H1 (cell line): ENCODE data around the gene MYMX. TPM values are rescaled to one million over a fixed set of nuclear protein-coding genes. Genes with fewer than 3 reads are reported as not detected.

Experiments
- CTCF ChIA-PET: fragments of 300-600 bp; sonication (Branson Sonifier 250); formaldehyde crosslinking; loops from one replicate; lab custom pipeline; 2021; ENCODE audit not compliant: partially characterized antibody; lab: Charles Lee
- POLR2A ChIA-PET: fragments of 300-600 bp; sonication (Branson Sonifier 250); formaldehyde crosslinking; loops from one replicate; lab custom pipeline; 2021; ENCODE audit warnings: inconsistent platforms; ENCODE audit not compliant: partially characterized antibody; lab: Charles Lee
- DNase-seq, 2 experiments: peaks; one replicate each; pipeline versions ENCODE4 v3.0.0 to v3.0.0-alpha.2; 2010 to 2022; ENCODE audit warnings: low spot score in 2 of 2, low read depth in 1 of 2, mixed read lengths in 1 of 2
- FAIRE-seq: peaks from 2 replicates; lab custom pipeline; 2011; peaks lifted over from hg19 to GRCh38; lab: Jason Lieb, UNC
- H2AFZ ChIP-seq: 2 replicates; pipeline ENCODE4 v1.8.1; 2012; ENCODE audit warnings: low read length, inconsistent platforms
- H2AK5ac ChIP-seq: 2 replicates; pipeline ENCODE4 v1.6.1; 2013; ENCODE audit warnings: low read depth, low read length
- H2BK120ac ChIP-seq: replicated peaks from 2 replicates; pipeline ENCODE3; 2013; ENCODE audit warnings: low read depth, low read length, inconsistent platforms
- H2BK12ac ChIP-seq: 2 replicates; pipeline ENCODE4 v1.6.1; 2013; ENCODE audit warnings: low read depth, low read length
- H2BK15ac ChIP-seq: 2 replicates; pipeline ENCODE4 v1.6.1; 2013; ENCODE audit warnings: low read length
- H2BK20ac ChIP-seq: 2 replicates; pipeline ENCODE4 v1.6.1; 2013; ENCODE audit warnings: low read length
- H2BK5ac ChIP-seq: 2 replicates; pipeline ENCODE4 v1.6.1; 2013; ENCODE audit warnings: low read depth, low read length
- H3K14ac ChIP-seq: 2 replicates; pipeline ENCODE4 v1.6.1; 2013; ENCODE audit warnings: inconsistent platforms; ENCODE audit not compliant: insufficient read length
- H3K18ac ChIP-seq: 2 replicates; pipeline ENCODE4 v1.6.1; 2013; ENCODE audit warnings: low read length; ENCODE audit errors: extremely low read depth
- H3K23ac ChIP-seq: 2 replicates; pipeline ENCODE4 v1.6.1; 2013; ENCODE audit warnings: inconsistent platforms; ENCODE audit not compliant: insufficient read length
- H3K23me2 ChIP-seq: 2 replicates; pipeline ENCODE4 v1.6.1; 2013; ENCODE audit warnings: low read depth, low read length
- H3K27ac ChIP-seq: 2 replicates; pipeline ENCODE4 v1.6.1; 2011; ENCODE audit warnings: low read depth, low read length, inconsistent platforms
- H3K27me3 ChIP-seq, 4 experiments: replicated peaks in 1 of 4; 1 replicate in 1 of 4; 2 replicates in 3 of 4; pipeline versions ENCODE4 v1.6.1 to v1.8.1; 2011 to 2013; ENCODE audit warnings: low read length in 3 of 4, mild to moderate bottlenecking in 3 of 4, inconsistent platforms in 2 of 4, mixed read lengths in 2 of 4, moderate library complexity in 1 of 4; ENCODE audit not compliant: control insufficient read depth in 3 of 4, insufficient read depth in 3 of 4; ENCODE audit errors: extremely low read depth in 1 of 4
- H3K36me3 ChIP-seq, 4 experiments: 2 replicates each; pipeline versions ENCODE4 v1.6.1 to v1.8.1; 2011 to 2013; ENCODE audit warnings: mild to moderate bottlenecking in 4 of 4, low read length in 3 of 4, moderate library complexity in 2 of 4, control low read depth in 1 of 4, inconsistent platforms in 1 of 4; ENCODE audit not compliant: insufficient read depth in 4 of 4, control insufficient read depth in 2 of 4
- H3K4ac ChIP-seq: replicated peaks from 2 replicates; pipeline ENCODE3; 2013; ENCODE audit warnings: low read length, low read depth, mixed read lengths, inconsistent platforms; ENCODE audit not compliant: insufficient read length
- H3K4me1 ChIP-seq, 4 experiments: replicated peaks in 1 of 4; 1 replicate in 1 of 4; 2 replicates in 3 of 4; pipeline versions ENCODE4 v1.6.1 to v1.8.1; 2011 to 2013; ENCODE audit warnings: low read length in 3 of 4, inconsistent platforms in 2 of 4, mixed read lengths in 1 of 4; ENCODE audit not compliant: insufficient read depth in 4 of 4, control insufficient read depth in 3 of 4
- H3K4me2 ChIP-seq, 2 experiments: 2 replicates each; pipeline versions ENCODE4 v1.6.1 to v1.8.1; 2011 to 2013; ENCODE audit warnings: low read depth in 2 of 2, low read length in 2 of 2, control low read depth in 1 of 2, inconsistent platforms in 1 of 2, mild to moderate bottlenecking in 1 of 2; ENCODE audit not compliant: insufficient read depth in 1 of 2
- H3K4me3 ChIP-seq, 4 experiments: fragments of 200-600, 300-600 bp in 1 of 4; sonication (generic), shearing (Covaris generic), sonication (Bioruptor Twin) in 1 of 4; 2 replicates each; pipeline versions ENCODE4 v1.5.1 to v1.8.1; 2011 to 2016; ENCODE audit warnings: low read length in 4 of 4, low read depth in 3 of 4, control low read depth in 2 of 4, inconsistent platforms in 2 of 4, mild to moderate bottlenecking in 2 of 4, mixed read lengths in 1 of 4, moderate library complexity in 1 of 4; ENCODE audit not compliant: insufficient read depth in 2 of 4; ENCODE audit errors: extremely low read depth in 1 of 4
- H3K56ac ChIP-seq: replicated peaks from 2 replicates; pipeline ENCODE3; 2013; ENCODE audit warnings: low read depth, mild to moderate bottlenecking, mixed read lengths, low read length, inconsistent platforms; ENCODE audit not compliant: insufficient read length
- H3K79me1 ChIP-seq: 2 replicates; pipeline ENCODE4 v1.6.1; 2013; ENCODE audit warnings: low read depth, low read length, control low read depth
- H3K79me2 ChIP-seq, 2 experiments: 2 replicates each; pipeline versions ENCODE4 v1.6.1 to v1.8.1; 2012 to 2013; ENCODE audit warnings: low read length in 2 of 2, mild to moderate bottlenecking in 2 of 2, inconsistent platforms in 1 of 2; ENCODE audit not compliant: insufficient read depth in 2 of 2, control insufficient read depth in 1 of 2
- H3K9ac ChIP-seq, 4 experiments: replicated peaks in 1 of 4; 1 replicate in 1 of 4; 2 replicates in 3 of 4; pipeline versions ENCODE4 v1.6.1 to v1.8.1; 2011 to 2013; ENCODE audit warnings: low read depth in 3 of 4, low read length in 3 of 4, control low read depth in 2 of 4, mild to moderate bottlenecking in 2 of 4, moderate library complexity in 2 of 4, inconsistent platforms in 1 of 4; ENCODE audit errors: extremely low read depth in 1 of 4
- H3K9me3 ChIP-seq, 2 experiments: 2 replicates each; pipeline versions ENCODE4 v1.6.1 to v1.8.1; 2012 to 2013; ENCODE audit warnings: mild to moderate bottlenecking in 2 of 2, moderate library complexity in 2 of 2, control low read depth in 1 of 2, inconsistent platforms in 1 of 2, low read depth in 1 of 2, low read length in 1 of 2, mixed read lengths in 1 of 2; ENCODE audit not compliant: insufficient read depth in 2 of 2
- H4K20me1 ChIP-seq, 2 experiments: replicated peaks in 1 of 2; 2 replicates each; pipeline versions ENCODE3 to v1.8.1; 2011 to 2013; ENCODE audit warnings: inconsistent platforms in 2 of 2, low read length in 2 of 2, mild to moderate bottlenecking in 1 of 2; ENCODE audit not compliant: insufficient read depth in 2 of 2, control insufficient read depth in 1 of 2
- H4K5ac ChIP-seq: 2 replicates; pipeline ENCODE4 v1.6.1; 2013; ENCODE audit warnings: low read length, low read depth, mixed read lengths, inconsistent platforms; ENCODE audit not compliant: insufficient read length
- H4K8ac ChIP-seq: 2 replicates; pipeline ENCODE4 v1.8.0; 2013; ENCODE audit warnings: mild to moderate bottlenecking, moderate library complexity, low read length, inconsistent platforms; ENCODE audit not compliant: insufficient read depth; ENCODE audit errors: extremely low read depth
- H4K91ac ChIP-seq: replicated peaks from 2 replicates; pipeline ENCODE3; 2013; ENCODE audit warnings: low read length, mixed read lengths, inconsistent platforms; ENCODE audit not compliant: insufficient read length
- ASH2L ChIP-seq: fragments of 200-600, 300-600 bp; sonication (generic); IDR thresholded peaks from one replicate; pipeline ENCODE4 v1.7.1; 2017; ENCODE audit warnings: low read length
- CHD1 ChIP-seq: IDR thresholded peaks from 2 replicates; pipeline ENCODE4 v1.6.1; 2012; ENCODE audit warnings: low read depth, low read length, improper control_type of control experiment
- CHD2 ChIP-seq: IDR thresholded peaks from 2 replicates; pipeline ENCODE4 v1.6.1; 2012; ENCODE audit warnings: low read length, improper control_type of control experiment
- CREB1 ChIP-seq: IDR thresholded peaks from 2 replicates; pipeline ENCODE4 v1.6.1; 2012; ENCODE audit warnings: inconsistent platforms
- SIX5 ChIP-seq: IDR thresholded peaks from 2 replicates; pipeline ENCODE4 v1.6.1; 2011; ENCODE audit warnings: mild to moderate bottlenecking, low read depth, low read length
- SUZ12 ChIP-seq: fragments of 200-600 bp; sonication (generic); IDR thresholded peaks from 2 replicates; pipeline ENCODE4 v1.6.1; 2012; ENCODE audit warnings: mild to moderate bottlenecking, inconsistent platforms, low read length, moderate library complexity, mixed read lengths
- YY1 ChIP-seq: IDR thresholded peaks from 2 replicates; pipeline ENCODE4 v1.6.1; 2011; ENCODE audit warnings: low read depth, mild to moderate bottlenecking, low read length
- WGBS, 2 experiments: shearing (Covaris generic) in 1 of 2; methylation state at CpG; one replicate each; pipeline versions ENCODE4 v1.1.6 to v1.1.7; 2013 to 2015; ENCODE audit warnings: low lambda C conversion rate in 2 of 2, mixed read lengths in 2 of 2, inconsistent platforms in 1 of 2, low coverage in 1 of 2, missing lambda C conversion rate in 1 of 2; ENCODE audit not compliant: insufficient replicate concordance in 2 of 2, insufficient coverage in 1 of 2, insufficient read length in 1 of 2; ENCODE audit errors: extremely low coverage in 1 of 2, missing lambda C conversion rate in 1 of 2; 5-methylcytosine and 5-hydroxymethylcytosine counted together
- polyA plus RNA-seq, 7 experiments: library from polyadenylated mRNA; depleted of rRNA in 3 of 7; stranded (reverse) in 5 of 7; unstranded in 2 of 7; fragments of >200 nt in 5 of 7; fragments of 200-250 nt in 2 of 7; gene quantifications; 1 replicate in 5 of 7; 2 replicates in 1 of 7; 4 replicates in 1 of 7; pipeline versions ENCODE4 v1.2.1 to v1.2.3, GENCODE V29; 2011 to 2013; ENCODE audit warnings: missing spikeins in 2 of 7, mixed read lengths in 2 of 7
- total RNA-seq: library from RNA; stranded (reverse); fragmentation: NEBNext Ultra II Directional; extraction: Animal tissue kit (Norgen Biotek cat#: 25700); gene quantifications from 2 replicates; pipeline ENCODE4 v1.2.1, GENCODE V29; 2021
- TF ChIP-seq, protein P1 (sequence below): IDR thresholded peaks from 2 replicates; pipeline ENCODE4 v1.6.1; 2012; ENCODE audit warnings: inconsistent platforms
- TF ChIP-seq, protein P2 (sequence below): IDR thresholded peaks from 2 replicates; pipeline ENCODE4 v1.6.1; 2012; ENCODE audit warnings: inconsistent platforms

MYMX gene
- total and polyA plus RNA-seq, 2 of the 8 experiments (the other 6 are each of a cell fraction or from before 2014, with no cell fraction given): 4.7 to 6.9 TPM

DNA sequence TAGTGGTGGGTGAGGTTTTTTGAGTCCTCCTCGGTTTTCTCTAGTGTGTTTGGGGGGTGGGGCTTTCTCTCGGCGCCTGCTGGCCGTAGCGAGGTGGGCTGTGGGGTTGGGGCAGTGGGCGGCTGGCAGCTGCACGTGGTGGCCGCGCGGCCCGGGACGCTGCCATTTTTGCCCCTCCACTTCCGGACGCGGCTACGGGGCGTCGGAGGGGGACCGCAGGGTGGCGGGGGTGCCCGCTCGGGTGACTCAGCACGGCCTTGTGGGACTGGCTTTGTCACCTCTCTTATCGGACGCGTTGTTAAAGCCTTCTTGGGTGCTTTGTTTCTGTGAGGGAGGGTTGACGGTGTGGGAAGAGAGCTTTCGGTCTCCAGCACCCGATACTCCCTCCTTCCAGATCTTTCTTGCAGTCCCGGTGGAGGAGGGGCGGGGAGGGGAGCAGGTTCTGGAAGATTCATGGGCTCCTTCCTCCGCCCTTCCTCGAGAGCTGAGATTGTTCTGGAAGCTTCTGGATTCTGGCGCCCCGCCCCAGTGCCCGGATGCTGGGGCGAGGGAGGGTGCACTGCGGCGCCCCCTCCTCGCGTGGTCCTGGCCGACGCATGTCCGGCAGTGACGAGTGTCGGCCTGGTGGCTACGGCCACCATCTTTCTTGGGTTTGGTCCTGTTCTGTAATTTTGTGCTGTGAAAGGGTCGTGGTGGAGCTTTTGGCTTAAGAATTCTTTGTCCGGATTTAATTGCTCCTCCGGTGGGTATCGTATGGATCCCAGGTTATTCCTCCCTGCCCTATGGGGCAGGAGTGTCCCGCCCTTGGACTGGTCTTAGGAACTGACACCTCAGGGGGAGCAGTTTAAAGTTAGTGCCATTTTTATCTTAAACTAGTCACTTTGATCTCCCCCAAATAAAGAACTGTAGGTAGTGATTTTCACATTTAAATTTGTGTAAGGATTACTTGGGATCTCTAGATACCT is 30.9 kb downstream of the MYMX start:
- peaks cover 7 to 18% (median 14%) of the 10 kb centered on the region in 4 experiments for H3K4me1 ChIP-seq
- H4K20me1 ChIP-seq: peaks cover 31 to 37% of the 10 kb centered on the region in 2 experiments
- ChIA-PET CTCF (interaction anchor here (0.6 to 8.1 kb wide), 14 partner anchors 8 to 149 kb away, joined by 3 to 102 read pairs (median 4); partner anchors contain the start of genes AARS2, MYMX, SLC29A1 and SLC35B2), POLR2A (interaction anchor here (0.7 to 18.9 kb wide), 73 partner anchors 8 to 723 kb away, joined by 3 to 581 read pairs (median 5); partner anchors contain the start of genes AARS2, CAPN11, CDC5L and GTPBP2)
- peak overlapping the region; percentile 94 for H2BK5ac ChIP-seq
- H2AK5ac ChIP-seq: no peak overlapping the region
- H3K18ac ChIP-seq: peak overlapping the region; percentile 88
- peak overlapping the region; percentile 47 for H4K91ac ChIP-seq
- peak overlapping the region; percentile 61 for H4K5ac ChIP-seq
- H3K23ac ChIP-seq: no peak overlapping the region
- no peaks in the 10 kb centered on the region; the same call in 1 of the 2 replicates for H3K79me1 ChIP-seq
- H3K27ac ChIP-seq: peak overlapping the region; percentile 95
- no peak for FAIRE-seq
- no peak overlapping the region for H2BK12ac ChIP-seq
- H3K4me3 ChIP-seq: peak overlapping the region; percentile 55 to 100 (median 98)
- H3K9ac ChIP-seq: peak overlapping the region; percentile 86 to 96 (median 92)
- peak overlapping the region; percentile 83; the same call in 1 of the 2 replicates for H4K8ac ChIP-seq
- H2BK15ac ChIP-seq: no peak overlapping the region
- H3K23me2 ChIP-seq: peaks cover 12% of the 10 kb centered on the region
- WGBS, 2 experiments: 2% methylated on average over 33 of the region's 52 CpGs; no CpG with 5 or more reads in 1 of the 2 experiments
- H3K4ac ChIP-seq: peak overlapping the region; percentile 76
- no peak overlapping the region for H2AFZ ChIP-seq
- H2BK20ac ChIP-seq: no peak overlapping the region
- peak overlapping the region; percentile 65 to 96 for H3K4me2 ChIP-seq
- peaks cover 41 to 48% (median 43%) of the 10 kb centered on the region in 4 experiments for H3K36me3 ChIP-seq
- no peak for DNase-seq
- H3K9me3 ChIP-seq: no peaks in the 10 kb centered on the region
- H3K27me3 ChIP-seq: no peaks in the 10 kb centered on the region
- peak overlapping the region; percentile 43 for H3K14ac ChIP-seq
- peak overlapping the region; percentile 51 for H3K56ac ChIP-seq
- H2BK120ac ChIP-seq: no peak overlapping the region
- peaks cover 27 to 50% of the 10 kb centered on the region in 2 experiments for H3K79me2 ChIP-seq
- TF ChIP-seq YY1 (peak; percentile 69; the same call in 1 of the 2 replicates), CREB1 (peak; percentile 47; the same call in 1 of the 2 replicates), SUZ12 (no peak), CHD1 (no peak; the same call in 1 of the 2 replicates), SIX5 (no peak), ASH2L (peak; percentile 38), CHD2 (no peak)
- TF ChIP-seq, protein P1, sequence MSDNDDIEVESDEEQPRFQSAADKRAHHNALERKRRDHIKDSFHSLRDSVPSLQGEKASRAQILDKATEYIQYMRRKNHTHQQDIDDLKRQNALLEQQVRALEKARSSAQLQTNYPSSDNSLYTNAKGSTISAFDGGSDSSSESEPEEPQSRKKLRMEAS: peak; percentile 89
- TF ChIP-seq, protein P2, sequence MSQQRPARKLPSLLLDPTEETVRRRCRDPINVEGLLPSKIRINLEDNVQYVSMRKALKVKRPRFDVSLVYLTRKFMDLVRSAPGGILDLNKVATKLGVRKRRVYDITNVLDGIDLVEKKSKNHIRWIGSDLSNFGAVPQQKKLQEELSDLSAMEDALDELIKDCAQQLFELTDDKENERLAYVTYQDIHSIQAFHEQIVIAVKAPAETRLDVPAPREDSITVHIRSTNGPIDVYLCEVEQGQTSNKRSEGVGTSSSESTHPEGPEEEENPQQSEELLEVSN: peak; percentile 12; the same call in 1 of the 2 replicates
